COLO668 (cell line): ENCODE measurements around the gene SYT13.

Experiments used
- DNase-seq: peaks from one replicate; lab custom pipeline; 2025; ENCODE audit not compliant: unreplicated experiment; lab: John Stamatoyannopoulos, UW

Gene SYT13

DNA sequence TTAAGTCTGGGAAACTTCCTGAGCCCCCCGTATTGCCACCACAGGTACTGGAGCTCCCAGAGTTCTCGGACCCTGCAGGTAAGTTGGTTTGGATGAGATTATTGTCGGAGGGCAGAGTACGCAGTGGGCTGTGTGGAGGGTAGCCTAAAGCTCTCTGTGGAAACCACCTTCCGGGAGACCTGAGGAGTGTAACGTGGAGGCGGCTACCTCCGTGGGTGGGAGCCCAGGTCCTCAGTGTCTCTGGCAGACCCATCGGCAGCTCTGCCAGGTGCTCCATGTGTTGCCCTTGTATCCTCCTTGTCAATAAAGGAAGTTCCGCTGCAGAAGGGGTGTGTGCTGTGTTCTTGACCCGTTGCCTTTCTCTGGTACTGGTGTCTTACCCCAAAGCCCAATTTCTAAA lies 61.4 kb downstream of the SYT13 start:
- DNase-seq: no peak

GRCh38 chr11:45223496-45223895 lies 62.6 kb downstream of the SYT13 start:
- no peak for DNase-seq

DNA sequence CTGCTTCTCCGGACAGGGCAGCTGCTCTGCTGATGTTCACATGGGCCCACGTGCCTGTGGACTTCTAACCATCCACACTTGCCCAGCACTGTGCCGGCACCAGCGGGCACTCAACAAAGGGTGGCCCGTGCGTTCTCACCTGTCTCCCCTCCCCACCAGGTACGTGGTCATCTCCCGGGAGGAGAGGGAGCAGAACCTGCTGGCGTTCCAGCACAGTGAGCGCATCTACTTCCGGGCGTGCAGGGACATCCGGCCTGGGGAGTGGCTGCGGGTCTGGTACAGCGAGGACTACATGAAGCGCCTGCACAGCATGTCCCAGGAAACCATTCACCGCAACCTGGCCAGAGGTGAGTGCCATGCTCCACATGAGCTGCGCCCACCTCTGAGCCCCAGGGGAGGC lies 66.7 kb downstream of the SYT13 start:
- no peak for DNase-seq

DNA sequence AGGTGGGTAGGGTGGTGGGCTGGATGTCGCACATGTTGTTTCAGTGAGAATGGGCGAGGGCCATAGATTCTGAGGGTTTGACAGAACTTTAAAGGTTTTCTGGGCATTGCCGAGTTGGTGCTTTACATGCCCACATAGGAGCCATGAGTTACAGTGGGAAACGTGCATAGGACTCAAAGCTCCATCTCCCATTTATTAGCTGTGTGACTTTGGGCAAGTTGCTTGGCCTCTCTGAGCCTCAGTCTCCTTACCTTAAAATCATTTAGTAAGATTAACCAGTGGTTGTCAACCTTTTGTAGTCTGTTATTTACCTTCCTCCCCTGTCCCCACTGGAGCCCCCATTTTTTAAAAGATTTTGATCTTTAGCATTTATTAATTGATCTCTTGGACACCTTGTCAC lies 67.4 kb downstream of the SYT13 start:
- DNase-seq: no peak

GRCh38 chr11:45217991-45218390 lies 68.2 kb downstream of the SYT13 start:
- no peak for DNase-seq

- DNase-seq: no peak
Observed at GRCh38 chr11:45216901-45217300, 69.2 kb downstream of the SYT13 start.

DNA sequence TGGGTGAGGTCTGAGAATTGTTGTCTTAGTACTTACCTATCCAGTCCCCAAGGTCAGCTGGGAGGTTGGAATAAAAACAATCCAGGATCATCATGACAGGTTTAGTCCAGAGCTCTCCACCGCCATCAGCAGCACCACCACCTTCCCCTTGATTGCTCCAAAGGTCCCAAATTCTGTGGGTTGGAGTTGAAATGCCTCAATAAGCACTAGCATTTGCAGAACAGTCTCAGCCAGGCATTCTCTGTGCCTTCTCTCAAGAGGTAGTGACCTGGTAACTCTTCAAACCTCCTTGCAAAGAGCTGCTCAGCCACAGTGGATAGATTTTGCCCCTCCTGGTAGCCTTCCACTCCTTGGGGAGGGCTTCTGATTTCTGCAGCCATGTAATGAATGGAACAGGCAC lies 70.1 kb downstream of the SYT13 start:
- no peak for DNase-seq

DNA sequence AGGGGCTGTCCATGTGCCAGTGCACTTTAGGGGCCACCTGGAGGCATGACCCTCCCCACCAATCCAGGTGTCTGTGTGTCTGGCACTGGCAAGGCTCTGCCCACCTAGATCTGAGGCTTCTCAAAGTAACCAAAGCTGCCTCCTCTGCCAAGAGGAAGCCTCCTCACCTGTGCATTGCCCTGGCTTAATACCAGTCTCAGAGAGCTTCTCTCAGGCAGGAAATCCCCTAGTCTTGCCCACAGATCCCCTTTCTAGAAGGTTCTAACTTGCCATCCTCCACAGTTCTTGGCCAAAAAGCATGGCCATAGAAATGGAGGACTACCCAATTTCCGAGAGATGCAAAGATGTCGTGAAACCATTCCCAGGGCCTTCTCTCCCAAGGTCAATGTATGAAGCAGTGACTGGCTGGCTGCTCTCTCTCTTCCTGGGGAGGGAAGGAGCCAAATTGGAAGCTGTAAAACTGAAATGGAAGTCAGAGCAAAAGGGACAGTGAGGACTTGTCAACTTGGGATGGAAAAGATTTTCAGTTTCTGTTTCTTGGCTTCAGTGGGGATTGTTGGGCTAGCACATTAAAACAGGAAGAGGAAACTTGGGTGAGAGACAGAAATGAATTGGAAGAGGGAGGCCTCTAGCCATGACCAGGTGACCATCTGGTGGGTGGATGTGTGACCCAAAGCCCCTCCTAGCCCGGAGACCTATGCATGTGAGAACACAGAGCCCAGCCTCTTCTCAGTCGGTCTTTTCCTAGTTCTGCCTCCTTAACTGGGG lies 70.9 kb downstream of the SYT13 start:
- DNase-seq: no peak

DNA sequence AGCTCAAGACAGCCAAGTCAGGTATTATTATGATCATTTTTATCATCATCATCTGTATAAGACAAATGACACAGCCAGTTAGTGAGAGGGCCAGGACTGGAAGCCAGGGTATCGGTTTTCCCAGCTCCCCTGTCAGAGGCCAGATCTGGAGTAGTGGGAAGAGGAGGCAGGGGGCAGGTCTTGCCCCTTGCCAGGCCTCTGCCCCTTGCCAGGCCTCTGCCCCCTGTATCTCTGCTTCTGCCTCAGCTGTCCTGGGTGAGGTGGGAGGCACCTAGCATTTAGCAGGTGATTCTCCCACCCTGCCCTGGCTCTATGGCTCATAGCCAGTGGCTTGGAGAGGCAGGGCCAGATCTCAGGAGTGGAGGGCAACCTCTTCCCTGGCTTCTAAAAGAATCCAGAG lies 72.4 kb downstream of the SYT13 start:
- DNase-seq: no peak

- no peak for DNase-seq
Observed at GRCh38 chr11:45213316-45213665, 72.8 kb downstream of the SYT13 start.

GRCh38 chr11:45212566-45213315 lies 73.4 kb downstream of the SYT13 start:
- DNase-seq: no peak

DNA sequence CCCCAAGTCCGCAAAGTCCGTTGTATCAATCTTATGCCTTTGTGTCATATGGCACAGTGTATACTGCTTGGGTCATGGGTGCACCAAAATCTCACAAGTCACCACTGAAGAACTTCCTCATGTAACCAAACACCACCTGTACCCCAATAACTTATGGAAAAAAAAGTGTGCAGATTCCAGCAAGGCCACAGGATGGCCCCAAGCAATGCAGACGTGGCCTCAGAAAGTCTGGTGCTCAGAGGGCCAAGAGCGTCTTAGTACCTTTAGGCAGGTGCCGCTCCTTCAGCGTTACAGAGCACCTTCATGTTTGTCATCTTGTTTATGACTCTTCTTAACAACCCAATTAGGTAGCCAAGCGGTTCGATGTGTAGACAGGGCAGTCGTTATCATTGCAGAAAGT lies 74.4 kb downstream of the SYT13 start:
- no peak for DNase-seq

DNA sequence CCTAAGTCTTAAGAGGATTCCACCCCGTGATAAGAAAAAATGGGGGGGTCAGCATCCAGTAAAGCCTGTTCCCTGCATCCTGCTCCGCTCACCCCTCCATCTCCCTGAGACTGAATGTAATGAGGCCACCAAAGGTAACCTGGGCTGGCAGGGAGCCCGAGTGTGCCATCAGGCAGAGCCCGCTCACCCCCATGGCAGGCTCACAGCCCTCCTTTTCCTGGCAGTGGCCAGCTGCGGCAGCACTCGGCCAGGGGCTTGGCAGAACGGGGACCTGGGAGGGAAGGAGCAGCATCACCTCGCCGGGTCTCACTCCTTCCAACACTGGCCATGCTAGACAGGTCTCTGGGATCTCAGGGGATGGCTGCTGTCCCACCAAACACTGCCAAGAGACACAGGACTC lies 75.3 kb downstream of the SYT13 start:
- DNase-seq: no peak

- DNase-seq: peak; percentile 42
Observed at GRCh38 chr11:45209891-45210699, 76.0 kb downstream of the SYT13 start.

DNA sequence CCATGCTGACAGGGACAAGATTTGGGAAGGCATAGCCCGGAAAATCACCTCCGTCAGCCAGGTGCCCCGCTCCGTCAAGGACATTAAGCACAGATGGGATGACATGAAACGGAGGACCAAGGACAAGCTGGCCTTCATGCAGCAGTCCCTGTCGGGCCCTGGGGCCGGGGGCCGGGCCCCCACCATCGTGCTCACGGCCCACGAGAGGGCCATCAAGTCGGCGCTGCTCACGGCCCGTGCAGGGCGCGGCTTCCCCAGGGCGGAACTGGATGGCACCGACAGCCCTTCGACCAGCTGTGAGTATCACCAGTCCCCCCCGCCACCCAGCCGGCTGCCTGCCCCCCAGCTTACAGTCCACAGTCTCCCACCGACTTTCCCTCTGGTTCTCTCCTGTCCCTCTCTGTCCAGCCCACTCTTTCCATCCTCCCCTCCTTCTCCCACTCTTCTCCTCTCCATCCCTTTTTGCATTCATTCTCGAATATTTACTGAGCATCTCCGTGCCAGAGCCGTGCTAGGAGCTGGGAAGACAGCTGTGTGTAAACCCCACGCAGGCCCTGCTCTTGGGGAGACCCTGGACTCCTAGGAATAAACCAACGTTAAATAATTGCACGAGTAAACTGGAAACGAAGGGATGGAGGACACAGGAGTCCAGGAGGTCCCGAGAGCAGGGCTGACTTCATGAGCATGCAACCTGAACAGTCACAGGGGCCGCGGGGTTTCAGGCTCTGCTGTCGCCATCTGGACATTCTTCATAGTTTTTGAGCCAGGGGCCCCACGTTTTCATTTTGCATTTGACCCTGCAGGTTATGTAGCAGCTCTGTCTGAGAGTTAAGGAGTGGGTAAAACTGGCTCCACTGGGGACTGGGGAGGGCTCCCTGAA lies 76.9 kb downstream of the SYT13 start:
- DNase-seq: no peak

- DNase-seq: peak; percentile 79
Observed at GRCh38 chr11:45208135-45208534, 78.0 kb downstream of the SYT13 start.

DNA sequence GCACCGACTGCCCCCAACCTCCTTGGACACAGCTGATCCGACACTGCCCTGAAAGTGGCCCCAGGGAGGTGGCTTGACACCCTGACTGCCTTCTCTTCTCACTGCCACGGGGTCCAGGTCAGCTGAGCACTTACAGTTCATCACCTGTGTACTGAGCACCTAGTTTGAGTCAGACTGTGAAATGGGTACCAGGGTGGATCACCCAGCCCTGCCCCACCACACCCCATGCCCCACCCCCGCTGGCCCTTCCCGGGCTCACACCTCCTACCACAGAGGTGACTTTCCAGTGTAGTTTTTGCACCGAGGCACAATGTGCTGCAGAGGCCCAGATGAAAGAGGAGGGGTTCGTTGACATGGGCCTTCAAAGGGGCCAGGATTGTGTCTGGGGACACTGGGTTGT lies 80.2 kb downstream of the SYT13 start:
- DNase-seq: no peak

DNA sequence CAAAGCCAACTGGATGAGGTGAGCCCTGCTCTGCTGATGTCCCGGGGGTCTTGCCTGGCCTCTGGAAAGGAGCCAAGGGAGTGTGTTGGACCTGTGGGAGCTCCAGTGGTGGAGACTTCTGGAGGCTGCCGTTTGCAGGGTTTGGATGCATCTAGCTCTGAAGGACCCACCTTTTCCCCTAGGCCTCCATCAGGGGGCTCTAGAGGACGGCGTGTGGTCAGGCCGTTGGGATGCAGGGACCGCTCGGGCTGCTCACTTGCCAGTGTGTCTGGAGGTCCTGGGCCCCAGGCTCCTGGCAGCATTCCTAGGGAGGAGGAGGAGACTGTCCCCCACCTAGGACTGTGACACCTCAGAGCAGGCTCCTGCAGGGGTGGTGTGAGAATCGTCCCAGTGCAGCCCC lies 81.4 kb downstream of the SYT13 start:
- DNase-seq: peak; percentile 19

DNA sequence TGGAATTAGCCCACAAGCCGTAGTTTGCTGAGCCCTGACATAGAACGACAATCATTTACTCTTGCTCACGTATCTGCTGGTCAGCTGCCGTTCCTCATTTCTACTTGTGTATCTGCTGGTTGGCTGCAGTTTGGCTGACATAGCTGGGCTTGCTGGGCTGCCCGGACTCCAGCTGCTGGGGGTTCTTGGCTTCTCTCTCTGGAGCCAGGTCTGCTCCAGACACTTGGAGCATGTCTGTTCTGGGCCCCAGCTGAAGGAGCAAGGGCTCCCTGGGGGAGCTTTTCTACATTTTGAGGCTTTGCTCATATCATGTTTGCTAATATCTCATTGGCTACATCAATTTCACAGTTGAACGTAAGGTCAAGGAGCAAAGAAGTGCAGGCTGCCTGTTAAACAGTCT lies 92.4 kb downstream of the SYT13 start:
- no peak for DNase-seq
